Body of pancreas (tissue), 4 donors: ENCODE data around the gene RAPGEF1.

ENCODE experiments used
- POLR2A ChIP-seq, 3 donors: fragments of 450-650 bp; IDR thresholded peaks; one replicate each; pipeline ENCODE4 v1.6.1; 2016; ENCODE audit warnings: antibody characterized with exemption in 3 of 3, mild to moderate bottlenecking in 2 of 3
- TF ChIP-seq, protein P1 (sequence below), 7 experiments: fragments of 450-650 bp in 4 of 7; fragments of 200-600 bp in 3 of 7; sonication (generic) in 3 of 7; IDR thresholded peaks; one replicate each; pipeline ENCODE4 v1.5.1; 2016 to 2019; ENCODE audit warnings: antibody characterized with exemption in 7 of 7

DNA sequence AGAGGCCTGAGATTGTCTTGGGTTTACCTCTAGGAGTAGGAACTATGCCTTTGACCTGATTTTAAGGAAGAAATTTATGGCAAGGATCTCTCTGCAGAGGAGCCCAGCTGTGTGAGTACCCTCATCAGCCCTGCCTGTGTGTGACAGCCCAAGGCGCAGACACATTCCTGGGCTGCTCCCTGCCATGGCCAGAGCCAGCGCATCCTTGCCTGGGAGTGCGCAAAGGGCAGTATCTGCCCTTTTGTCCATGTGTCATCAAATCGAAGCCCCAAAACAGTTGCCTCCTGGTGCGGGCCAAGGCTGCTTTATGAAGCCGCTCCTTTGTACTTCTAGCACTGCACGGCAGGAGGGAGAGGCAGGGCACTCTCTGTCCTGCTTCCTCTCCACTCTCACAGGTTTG lies 142.6 kb downstream of the RAPGEF1 start:
- TF ChIP-seq, protein P1, sequence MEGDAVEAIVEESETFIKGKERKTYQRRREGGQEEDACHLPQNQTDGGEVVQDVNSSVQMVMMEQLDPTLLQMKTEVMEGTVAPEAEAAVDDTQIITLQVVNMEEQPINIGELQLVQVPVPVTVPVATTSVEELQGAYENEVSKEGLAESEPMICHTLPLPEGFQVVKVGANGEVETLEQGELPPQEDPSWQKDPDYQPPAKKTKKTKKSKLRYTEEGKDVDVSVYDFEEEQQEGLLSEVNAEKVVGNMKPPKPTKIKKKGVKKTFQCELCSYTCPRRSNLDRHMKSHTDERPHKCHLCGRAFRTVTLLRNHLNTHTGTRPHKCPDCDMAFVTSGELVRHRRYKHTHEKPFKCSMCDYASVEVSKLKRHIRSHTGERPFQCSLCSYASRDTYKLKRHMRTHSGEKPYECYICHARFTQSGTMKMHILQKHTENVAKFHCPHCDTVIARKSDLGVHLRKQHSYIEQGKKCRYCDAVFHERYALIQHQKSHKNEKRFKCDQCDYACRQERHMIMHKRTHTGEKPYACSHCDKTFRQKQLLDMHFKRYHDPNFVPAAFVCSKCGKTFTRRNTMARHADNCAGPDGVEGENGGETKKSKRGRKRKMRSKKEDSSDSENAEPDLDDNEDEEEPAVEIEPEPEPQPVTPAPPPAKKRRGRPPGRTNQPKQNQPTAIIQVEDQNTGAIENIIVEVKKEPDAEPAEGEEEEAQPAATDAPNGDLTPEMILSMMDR (IDR thresholded peaks at IDR 0.05) = no peak
- TF ChIP-seq POLR2A (IDR thresholded peaks at IDR 0.05) = no peak
